Muscle layer of colon (tissue), 2 donors: ENCODE results near the gene CFAP52.

Experiments used
- H3K27ac ChIP-seq: one replicate; pipeline ENCODE4 v1.7.0; 2013; ENCODE audit warnings: low read depth, mild to moderate bottlenecking, low read length, moderate library complexity
- H3K27me3 ChIP-seq, 2 donors: one replicate each; pipeline ENCODE4 v1.7.0; 2013; ENCODE audit warnings: low read length in 2 of 2, mild to moderate bottlenecking in 2 of 2; ENCODE audit not compliant: insufficient read depth in 2 of 2, control insufficient read depth in 1 of 2
- H3K36me3 ChIP-seq: one replicate; pipeline ENCODE4 v1.7.0; 2013; ENCODE audit warnings: mild to moderate bottlenecking, low read length; ENCODE audit not compliant: insufficient read depth
- H3K4me1 ChIP-seq: one replicate; pipeline ENCODE4 v1.7.0; 2013; ENCODE audit warnings: mild to moderate bottlenecking, low read length; ENCODE audit not compliant: insufficient read depth
- H3K4me3 ChIP-seq, 2 donors: one replicate each; pipeline ENCODE4 v1.7.0; 2013; ENCODE audit warnings: low read length in 2 of 2, low read depth in 1 of 2, mild to moderate bottlenecking in 1 of 2, moderate library complexity in 1 of 2
- H3K9ac ChIP-seq: one replicate; pipeline ENCODE4 v1.7.0; 2013; ENCODE audit warnings: low read length
- H3K9me3 ChIP-seq: one replicate; pipeline ENCODE4 v1.7.0; 2013; ENCODE audit warnings: mild to moderate bottlenecking, low read length
- donor health status: abdominal sarcoma.
- donor health status: Adenocarcinoma of cecum.

Gene CFAP52, protein sequence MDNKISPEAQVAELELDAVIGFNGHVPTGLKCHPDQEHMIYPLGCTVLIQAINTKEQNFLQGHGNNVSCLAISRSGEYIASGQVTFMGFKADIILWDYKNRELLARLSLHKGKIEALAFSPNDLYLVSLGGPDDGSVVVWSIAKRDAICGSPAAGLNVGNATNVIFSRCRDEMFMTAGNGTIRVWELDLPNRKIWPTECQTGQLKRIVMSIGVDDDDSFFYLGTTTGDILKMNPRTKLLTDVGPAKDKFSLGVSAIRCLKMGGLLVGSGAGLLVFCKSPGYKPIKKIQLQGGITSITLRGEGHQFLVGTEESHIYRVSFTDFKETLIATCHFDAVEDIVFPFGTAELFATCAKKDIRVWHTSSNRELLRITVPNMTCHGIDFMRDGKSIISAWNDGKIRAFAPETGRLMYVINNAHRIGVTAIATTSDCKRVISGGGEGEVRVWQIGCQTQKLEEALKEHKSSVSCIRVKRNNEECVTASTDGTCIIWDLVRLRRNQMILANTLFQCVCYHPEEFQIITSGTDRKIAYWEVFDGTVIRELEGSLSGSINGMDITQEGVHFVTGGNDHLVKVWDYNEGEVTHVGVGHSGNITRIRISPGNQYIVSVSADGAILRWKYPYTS

DNA sequence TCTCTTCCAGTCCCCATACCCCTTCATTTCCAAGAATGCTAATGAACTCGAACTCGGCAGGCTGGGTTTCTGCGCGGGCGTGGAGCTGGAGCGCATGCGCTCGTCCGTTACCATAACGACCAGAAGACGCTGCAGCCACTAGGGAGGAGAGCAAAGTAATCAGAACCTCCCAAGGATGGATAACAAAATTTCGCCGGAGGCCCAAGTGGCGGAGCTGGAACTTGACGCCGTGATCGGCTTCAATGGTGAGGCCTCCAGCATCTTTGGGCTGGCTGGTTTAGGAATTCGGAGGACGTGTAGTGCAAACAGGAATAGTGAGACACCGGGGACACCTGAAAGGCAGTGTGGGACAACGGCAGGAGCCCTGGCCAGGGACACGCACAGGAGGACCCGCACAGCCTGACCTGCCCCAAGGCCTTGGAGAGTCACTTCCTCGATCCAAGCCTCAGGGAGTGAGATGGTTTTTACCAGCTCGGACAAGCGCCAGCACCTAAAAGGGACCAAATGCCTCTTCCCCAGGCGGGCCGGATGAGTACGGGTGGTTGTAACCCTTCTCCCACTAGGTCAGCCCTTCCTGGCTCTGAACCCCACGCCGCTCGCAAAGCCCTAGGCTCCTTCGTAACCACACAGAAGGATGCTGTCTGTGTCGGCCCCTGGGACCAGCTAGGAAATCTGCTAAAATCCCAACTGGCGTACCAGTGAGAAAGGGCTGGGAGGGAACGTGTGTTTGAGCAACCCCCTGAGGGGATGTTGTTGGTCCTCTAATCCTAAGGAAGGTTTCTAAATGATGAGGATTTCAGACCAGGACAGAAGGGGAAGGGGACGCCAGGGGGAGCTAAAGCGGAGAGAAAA lies at the start of gene CFAP52:
TSS of gene CFAP52 (plus strand) at position 122 of the 852 bp plus-strand sequence. CDS start at position 176, 54 bp downstream.
- Histone ChIP-seq H3K4me3 (peak within 1 kb of the TSS; percentile 75 to 93), H3K27me3 (no peaks in the 10 kb centered on the region), H3K4me1 (peaks cover 6% of the 10 kb centered on the region), H3K9ac (peak within 1 kb of the TSS; percentile 86), H3K36me3 (no peaks in the 10 kb centered on the region), H3K9me3 (no peaks in the 10 kb centered on the region), H3K27ac (peak within 1 kb of the TSS; percentile 78)

DNA sequence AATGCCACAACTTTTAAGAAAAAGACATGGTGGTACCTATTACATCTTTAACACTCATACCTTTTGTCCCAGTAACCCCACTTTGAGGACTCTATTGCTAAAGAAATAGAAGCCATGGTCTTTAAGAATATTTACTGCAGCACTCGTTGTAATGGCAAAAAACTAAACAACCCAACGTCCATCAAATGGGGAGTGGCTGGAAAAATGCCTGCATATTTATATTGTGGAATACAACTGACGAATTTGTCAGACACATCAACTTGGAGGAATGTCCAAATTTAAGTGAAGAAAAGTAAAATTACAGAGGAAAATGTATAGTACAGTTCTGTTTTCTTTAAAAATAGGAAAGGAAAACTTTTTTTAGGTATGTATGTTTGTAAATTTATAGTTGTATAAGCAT lies 48.7 kb upstream of the CFAP52 start:
- H3K9ac ChIP-seq = no peak overlapping the region
- H3K36me3 ChIP-seq = no peaks in the 10 kb centered on the region
- no peak overlapping the region for H3K4me3 ChIP-seq
- no peak overlapping the region for H3K27ac ChIP-seq
- no peaks in the 10 kb centered on the region for H3K27me3 ChIP-seq
- no peaks in the 10 kb centered on the region for H3K4me1 ChIP-seq
- no peaks in the 10 kb centered on the region for H3K9me3 ChIP-seq

DNA sequence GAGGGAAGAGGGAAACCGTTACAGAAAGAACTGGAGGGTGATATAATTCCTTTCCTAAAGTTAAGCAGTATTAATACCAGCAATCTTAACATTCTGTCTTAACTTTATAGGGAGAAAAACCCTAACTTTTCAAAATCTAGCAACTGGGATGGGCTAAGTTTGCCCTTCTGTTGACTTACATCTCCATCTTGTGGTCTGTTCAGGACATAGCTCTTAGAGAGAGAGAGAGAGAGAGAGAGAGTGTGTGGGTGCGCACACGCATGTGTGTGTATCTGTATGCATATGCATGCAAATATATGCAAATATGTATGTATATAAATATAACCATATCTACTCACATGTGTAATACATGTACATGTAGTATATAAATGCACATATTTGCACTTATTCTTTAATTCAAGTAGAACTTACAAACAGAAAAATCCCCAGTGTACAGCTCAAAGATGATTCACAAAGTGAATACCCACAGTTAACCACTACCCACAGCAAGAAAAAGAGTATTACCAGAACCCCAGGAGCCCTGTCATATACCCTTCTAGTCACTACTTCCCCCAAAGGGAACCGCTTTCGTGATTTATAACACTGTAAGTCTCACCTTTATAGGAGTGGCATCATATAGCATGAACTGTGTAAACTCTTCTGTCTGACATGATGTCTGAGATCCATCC lies 47.3 kb upstream of the CFAP52 start:
- H3K27me3 ChIP-seq = no peaks in the 10 kb centered on the region
- no peak overlapping the region for H3K9ac ChIP-seq
- no peaks in the 10 kb centered on the region for H3K36me3 ChIP-seq
- no peaks in the 10 kb centered on the region for H3K4me1 ChIP-seq
- H3K4me3 ChIP-seq = no peak overlapping the region
- H3K27ac ChIP-seq = no peak overlapping the region
- no peaks in the 10 kb centered on the region for H3K9me3 ChIP-seq

DNA sequence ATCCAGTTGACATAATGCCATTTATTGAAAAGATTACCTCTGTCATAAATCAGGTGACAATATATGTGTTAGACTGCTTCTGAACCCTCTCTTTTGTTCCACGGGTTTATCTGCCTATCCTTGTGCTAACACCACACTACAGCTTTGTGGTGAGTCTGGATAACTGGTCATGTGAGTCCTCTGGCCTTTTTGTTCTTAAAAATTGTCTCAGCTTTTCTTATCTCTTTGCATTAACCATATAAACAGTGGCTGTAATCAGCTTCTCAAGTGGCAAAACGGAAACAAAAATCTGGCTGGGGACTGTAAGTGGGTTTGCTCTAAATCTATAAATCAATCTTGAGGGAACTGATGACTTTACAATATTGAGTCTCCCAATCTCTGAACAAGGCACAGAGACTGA lies 45.4 kb upstream of the CFAP52 start:
- H3K9ac ChIP-seq = no peak overlapping the region
- H3K9me3 ChIP-seq = no peaks in the 10 kb centered on the region
- H3K27me3 ChIP-seq = no peaks in the 10 kb centered on the region
- H3K4me1 ChIP-seq = no peaks in the 10 kb centered on the region
- no peak overlapping the region for H3K4me3 ChIP-seq
- no peaks in the 10 kb centered on the region for H3K36me3 ChIP-seq
- H3K27ac ChIP-seq = no peak overlapping the region

DNA sequence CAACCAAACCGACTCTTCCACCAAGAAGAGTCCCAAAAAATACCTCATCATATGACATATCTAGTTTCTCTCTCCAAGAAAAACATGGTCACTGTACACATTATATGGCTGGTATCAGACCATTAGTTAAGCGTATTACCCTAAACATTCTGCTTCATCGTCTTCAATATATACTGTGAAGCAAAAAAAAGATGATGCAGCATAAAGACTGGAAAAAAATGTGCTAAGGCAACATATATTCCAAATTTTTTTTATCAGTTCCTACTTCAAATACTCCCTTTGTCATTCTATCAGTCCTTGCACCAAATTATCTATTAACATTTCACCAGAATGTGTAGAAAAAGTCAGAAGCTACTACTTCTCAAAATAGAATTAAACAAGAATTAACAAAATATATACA lies 43.7 kb upstream of the CFAP52 start:
- Histone ChIP-seq H3K9ac (no peak overlapping the region), H3K4me1 (no peaks in the 10 kb centered on the region)

DNA sequence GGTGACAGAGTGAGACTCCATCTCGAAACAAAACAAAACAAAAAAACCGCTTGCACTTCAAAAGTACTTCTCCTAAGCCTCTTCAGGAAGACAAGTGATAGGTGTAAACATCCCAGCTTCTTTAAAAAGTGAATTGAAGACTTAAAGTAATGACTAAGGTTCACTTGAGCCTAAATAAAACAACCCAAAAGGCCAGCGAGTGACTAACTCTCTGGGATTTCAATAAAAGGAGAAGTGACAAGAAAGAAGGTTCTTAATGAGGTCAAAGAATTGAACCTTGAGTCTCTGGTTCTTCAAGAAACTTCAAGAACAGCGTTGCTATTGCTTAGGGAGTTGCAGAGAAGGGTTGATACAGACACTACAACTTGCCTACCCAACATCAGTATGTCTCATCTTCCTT lies 43.0 kb upstream of the CFAP52 start:
- H3K36me3 ChIP-seq = no peaks in the 10 kb centered on the region
- no peaks in the 10 kb centered on the region for H3K27me3 ChIP-seq
- H3K9me3 ChIP-seq = no peaks in the 10 kb centered on the region
- H3K4me1 ChIP-seq = no peaks in the 10 kb centered on the region
- no peak overlapping the region for H3K9ac ChIP-seq
- H3K27ac ChIP-seq = no peak overlapping the region
- H3K4me3 ChIP-seq = no peak overlapping the region

More for the DNA sequence above, 43.7 kb upstream of the CFAP52 start:
- H3K4me3 ChIP-seq = no peak overlapping the region
- no peaks in the 10 kb centered on the region for H3K27me3 ChIP-seq
- H3K9me3 ChIP-seq = no peaks in the 10 kb centered on the region
- no peaks in the 10 kb centered on the region for H3K36me3 ChIP-seq
- no peak overlapping the region for H3K27ac ChIP-seq

DNA sequence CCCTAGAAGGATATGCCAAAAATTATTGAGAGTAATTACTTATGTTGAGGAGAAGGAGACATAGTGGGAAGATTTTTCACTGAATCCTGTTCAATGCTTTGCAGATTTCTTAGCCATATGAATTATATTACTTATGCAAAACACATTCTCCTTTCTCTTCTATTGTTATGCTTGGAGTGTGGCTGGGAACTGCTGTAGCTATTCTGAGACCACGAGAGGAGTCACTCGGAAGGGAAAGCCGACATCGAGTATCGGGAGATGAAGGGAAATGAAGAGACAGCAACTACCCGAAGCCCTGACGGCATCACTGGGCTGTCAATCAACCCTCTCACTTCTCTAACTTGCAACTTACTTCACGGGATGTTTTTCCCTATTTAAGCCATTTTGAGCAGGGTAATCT lies 40.4 kb upstream of the CFAP52 start:
- no peaks in the 10 kb centered on the region for H3K9me3 ChIP-seq
- no peaks in the 10 kb centered on the region for H3K27me3 ChIP-seq
- no peak overlapping the region for H3K9ac ChIP-seq
- no peaks in the 10 kb centered on the region for H3K4me1 ChIP-seq
- no peak overlapping the region for H3K4me3 ChIP-seq
- H3K27ac ChIP-seq = no peak overlapping the region
- H3K36me3 ChIP-seq = peaks cover 9% of the 10 kb centered on the region

DNA sequence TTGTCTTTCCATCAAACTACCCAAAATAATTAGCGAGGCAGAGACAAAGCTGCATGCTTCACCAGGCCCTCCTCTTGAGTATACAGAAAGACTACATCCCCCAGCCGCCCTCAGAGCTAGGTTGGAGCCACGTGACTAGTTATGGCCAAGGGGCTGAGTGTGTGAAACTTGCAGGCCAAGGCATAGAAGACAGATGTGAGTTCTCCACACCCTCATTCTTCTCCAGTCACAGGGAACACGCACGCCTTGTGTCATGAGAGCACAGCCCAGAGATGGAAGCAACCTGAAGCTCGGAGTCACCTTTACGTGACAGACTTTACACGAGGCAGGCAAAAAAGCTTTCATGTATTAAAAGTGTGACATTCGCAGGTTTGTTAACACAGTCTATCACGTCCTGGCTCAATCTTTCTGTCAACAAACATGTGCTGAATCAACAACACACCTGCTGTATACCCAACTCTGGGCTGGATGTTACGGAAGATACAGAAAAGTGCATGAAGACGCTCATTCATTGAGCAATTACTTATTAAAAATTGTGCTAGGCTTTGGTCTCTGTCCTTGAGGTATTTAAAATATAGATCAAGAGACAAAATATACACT lies 39.2 kb upstream of the CFAP52 start:
- no peak overlapping the region for H3K9ac ChIP-seq
- no peaks in the 10 kb centered on the region for H3K9me3 ChIP-seq
- H3K27me3 ChIP-seq = no peaks in the 10 kb centered on the region
- no peak overlapping the region for H3K27ac ChIP-seq
- H3K4me1 ChIP-seq = no peaks in the 10 kb centered on the region
- H3K4me3 ChIP-seq = no peak overlapping the region
- H3K36me3 ChIP-seq = peaks cover 9% of the 10 kb centered on the region

DNA sequence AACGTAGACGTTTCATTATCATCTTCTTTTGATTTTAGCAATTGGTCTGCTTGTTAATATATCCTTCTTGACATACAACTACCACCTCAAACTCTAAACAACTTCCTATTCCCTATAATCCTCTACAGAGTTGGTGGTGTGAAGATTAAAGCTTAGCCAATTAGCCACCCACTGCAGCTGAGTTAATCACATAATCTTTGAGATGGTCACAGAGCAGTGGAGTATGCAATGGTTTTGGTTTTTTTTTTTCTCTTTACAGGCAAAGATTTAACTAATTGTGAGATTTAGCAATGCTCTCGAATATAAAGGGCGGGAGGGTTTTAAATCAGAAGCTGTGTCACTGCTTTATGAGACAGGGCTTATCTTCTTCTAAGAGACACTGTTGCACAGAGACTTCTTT lies 37.8 kb upstream of the CFAP52 start:
- Histone ChIP-seq H3K27me3 (no peaks in the 10 kb centered on the region), H3K27ac (no peak overlapping the region), H3K9me3 (no peaks in the 10 kb centered on the region), H3K36me3 (peaks cover 9% of the 10 kb centered on the region), H3K9ac (no peak overlapping the region), H3K4me1 (no peaks in the 10 kb centered on the region), H3K4me3 (no peak overlapping the region)

DNA sequence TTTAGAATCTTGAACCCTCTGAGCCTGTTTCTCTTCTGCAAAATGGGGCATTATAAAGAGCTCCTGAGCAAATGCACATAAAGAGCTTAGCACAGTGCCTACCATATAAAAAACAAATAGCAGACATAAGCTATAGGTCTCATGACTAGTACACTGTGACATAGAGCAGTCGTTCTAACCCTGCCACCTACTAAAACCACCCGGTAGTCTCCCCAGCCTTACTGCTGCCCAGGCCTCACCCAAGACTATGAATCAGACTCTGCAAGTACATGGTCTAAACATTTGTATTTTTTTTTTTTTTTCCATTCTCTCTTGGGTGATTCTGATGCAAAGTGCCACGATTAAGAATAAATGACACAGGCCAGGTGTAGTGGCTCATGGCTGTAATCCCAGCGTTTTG lies 34.7 kb upstream of the CFAP52 start:
- Histone ChIP-seq H3K4me1 (no peaks in the 10 kb centered on the region), H3K27ac (no peak overlapping the region), H3K27me3 (no peaks in the 10 kb centered on the region), H3K9me3 (no peaks in the 10 kb centered on the region), H3K36me3 (peaks cover 12% of the 10 kb centered on the region), H3K4me3 (no peak overlapping the region), H3K9ac (no peak overlapping the region)

DNA sequence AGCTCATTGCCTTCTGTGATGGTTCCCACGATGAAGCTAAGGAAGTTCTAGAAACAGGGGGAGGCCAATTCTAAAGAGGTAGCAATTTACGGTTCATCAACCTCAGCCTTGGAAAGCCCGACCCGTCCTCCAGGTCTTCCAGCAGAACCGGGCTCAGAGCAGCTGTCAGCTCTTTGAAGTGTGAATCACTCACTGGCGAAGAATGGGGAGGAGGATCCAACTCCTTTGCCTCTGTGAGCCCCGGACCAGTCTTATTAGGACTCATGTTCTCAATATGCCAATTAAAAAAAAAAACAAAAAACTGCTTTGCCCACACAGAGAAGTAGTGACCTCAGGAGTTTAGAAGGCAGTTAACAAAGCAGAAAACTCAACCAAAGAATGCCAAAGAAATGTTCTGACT lies 32.2 kb upstream of the CFAP52 start:
- no peaks in the 10 kb centered on the region for H3K4me1 ChIP-seq
- no peak overlapping the region for H3K27ac ChIP-seq
- H3K4me3 ChIP-seq = no peak overlapping the region
- H3K27me3 ChIP-seq = no peaks in the 10 kb centered on the region
- no peak overlapping the region for H3K9ac ChIP-seq
- H3K9me3 ChIP-seq = no peaks in the 10 kb centered on the region
- peaks cover 12% of the 10 kb centered on the region for H3K36me3 ChIP-seq
